ENCODE measurements around the gene CDKL1. TPM values are rescaled to one million over a fixed set of nuclear protein-coding genes. Genes with fewer than 3 reads are reported as not detected.

CDKL1 gene
- total and polyA plus RNA-seq, 2 of the 13 experiments (the other 11 are each of a cell fraction or from before 2014, with no cell fraction given) = 4.4 to 5.1 TPM

DNA sequence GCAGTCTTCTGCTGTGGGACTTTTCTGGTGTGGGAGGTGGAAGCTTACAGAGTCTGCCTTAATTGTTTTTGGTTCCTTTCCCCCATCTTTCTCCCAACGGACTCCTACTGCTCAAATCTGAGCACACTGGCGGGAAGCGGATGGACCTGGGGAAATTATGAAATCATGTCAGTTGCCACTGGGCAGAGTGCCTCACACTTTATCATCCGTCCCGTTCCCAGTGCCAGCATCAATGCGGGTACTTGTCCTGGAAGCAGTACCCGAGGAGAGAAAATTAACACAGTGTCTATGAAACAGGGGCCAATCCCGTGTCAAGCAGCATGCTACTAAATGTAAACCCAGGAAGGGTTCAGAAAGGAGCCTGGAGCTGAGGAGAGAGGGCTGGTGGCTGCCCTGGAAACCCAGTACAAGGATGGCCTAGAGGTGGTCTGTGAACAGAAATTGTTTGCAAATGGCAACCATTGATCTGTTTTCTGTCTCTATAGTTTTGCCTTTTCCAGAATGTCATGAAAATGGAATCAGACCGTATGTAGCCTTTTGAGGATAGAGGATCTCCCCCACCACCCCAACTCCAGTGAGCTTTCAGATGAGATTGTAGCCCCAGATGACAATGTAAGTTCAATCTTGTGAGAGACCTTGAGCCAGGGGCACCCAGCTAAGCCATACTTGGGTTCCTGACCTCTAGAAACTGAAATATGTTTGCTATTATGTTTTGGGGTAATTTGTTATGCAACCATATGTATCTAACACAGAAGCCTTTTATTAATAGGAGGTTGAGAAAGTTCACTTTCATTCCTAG, 908 bp upstream of the CDKL1 start (continued):
- 0 out of 2 replicates have a peak, but pooled peaks have one; percentile 22 for TF ChIP-seq ZMAT3 (CRISPR knock-in tag; conservative IDR thresholded peaks at IDR 0.05)
- no peak for TF ChIP-seq ZSCAN22 (CRISPR knock-in tag; IDR thresholded peaks at IDR 0.05)
- TF ChIP-seq, protein P1, sequence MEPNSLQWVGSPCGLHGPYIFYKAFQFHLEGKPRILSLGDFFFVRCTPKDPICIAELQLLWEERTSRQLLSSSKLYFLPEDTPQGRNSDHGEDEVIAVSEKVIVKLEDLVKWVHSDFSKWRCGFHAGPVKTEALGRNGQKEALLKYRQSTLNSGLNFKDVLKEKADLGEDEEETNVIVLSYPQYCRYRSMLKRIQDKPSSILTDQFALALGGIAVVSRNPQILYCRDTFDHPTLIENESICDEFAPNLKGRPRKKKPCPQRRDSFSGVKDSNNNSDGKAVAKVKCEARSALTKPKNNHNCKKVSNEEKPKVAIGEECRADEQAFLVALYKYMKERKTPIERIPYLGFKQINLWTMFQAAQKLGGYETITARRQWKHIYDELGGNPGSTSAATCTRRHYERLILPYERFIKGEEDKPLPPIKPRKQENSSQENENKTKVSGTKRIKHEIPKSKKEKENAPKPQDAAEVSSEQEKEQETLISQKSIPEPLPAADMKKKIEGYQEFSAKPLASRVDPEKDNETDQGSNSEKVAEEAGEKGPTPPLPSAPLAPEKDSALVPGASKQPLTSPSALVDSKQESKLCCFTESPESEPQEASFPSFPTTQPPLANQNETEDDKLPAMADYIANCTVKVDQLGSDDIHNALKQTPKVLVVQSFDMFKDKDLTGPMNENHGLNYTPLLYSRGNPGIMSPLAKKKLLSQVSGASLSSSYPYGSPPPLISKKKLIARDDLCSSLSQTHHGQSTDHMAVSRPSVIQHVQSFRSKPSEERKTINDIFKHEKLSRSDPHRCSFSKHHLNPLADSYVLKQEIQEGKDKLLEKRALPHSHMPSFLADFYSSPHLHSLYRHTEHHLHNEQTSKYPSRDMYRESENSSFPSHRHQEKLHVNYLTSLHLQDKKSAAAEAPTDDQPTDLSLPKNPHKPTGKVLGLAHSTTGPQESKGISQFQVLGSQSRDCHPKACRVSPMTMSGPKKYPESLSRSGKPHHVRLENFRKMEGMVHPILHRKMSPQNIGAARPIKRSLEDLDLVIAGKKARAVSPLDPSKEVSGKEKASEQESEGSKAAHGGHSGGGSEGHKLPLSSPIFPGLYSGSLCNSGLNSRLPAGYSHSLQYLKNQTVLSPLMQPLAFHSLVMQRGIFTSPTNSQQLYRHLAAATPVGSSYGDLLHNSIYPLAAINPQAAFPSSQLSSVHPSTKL (CRISPR knock-in tag; IDR thresholded peaks at IDR 0.05) = 0 out of 2 replicates have a peak, but pooled peaks have one; percentile 7
- no peak; the same call in 1 of the 2 replicates for TF ChIP-seq DMAP1 (CRISPR knock-in tag; IDR thresholded peaks at IDR 0.05)
- no peak for TF ChIP-seq ZNF644 (CRISPR knock-in tag; IDR thresholded peaks at IDR 0.05; ENCODE audit: low read depth)
- TF ChIP-seq ONECUT2 (CRISPR knock-in tag; IDR thresholded peaks at IDR 0.05) = no peak
- no peak for TF ChIP-seq ZNF503 (CRISPR knock-in tag; IDR thresholded peaks at IDR 0.05)
- TF ChIP-seq, protein P2, sequence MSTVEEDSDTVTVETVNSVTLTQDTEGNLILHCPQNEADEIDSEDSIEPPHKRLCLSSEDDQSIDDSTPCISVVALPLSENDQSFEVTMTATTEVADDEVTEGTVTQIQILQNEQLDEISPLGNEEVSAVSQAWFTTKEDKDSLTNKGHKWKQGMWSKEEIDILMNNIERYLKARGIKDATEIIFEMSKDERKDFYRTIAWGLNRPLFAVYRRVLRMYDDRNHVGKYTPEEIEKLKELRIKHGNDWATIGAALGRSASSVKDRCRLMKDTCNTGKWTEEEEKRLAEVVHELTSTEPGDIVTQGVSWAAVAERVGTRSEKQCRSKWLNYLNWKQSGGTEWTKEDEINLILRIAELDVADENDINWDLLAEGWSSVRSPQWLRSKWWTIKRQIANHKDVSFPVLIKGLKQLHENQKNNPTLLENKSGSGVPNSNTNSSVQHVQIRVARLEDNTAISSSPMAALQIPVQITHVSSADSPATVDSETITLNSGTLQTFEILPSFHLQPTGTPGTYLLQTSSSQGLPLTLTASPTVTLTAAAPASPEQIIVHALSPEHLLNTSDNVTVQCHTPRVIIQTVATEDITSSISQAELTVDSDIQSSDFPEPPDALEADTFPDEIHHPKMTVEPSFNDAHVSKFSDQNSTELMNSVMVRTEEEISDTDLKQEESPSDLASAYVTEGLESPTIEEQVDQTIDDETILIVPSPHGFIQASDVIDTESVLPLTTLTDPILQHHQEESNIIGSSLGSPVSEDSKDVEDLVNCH (CRISPR knock-in tag; IDR thresholded peaks at IDR 0.05) = no peak
- 0 out of 2 replicates have a peak, but pooled peaks have one; percentile 1 for TF ChIP-seq MXD1 (CRISPR knock-in tag; IDR thresholded peaks at IDR 0.05)
- TF ChIP-seq SAP130 (CRISPR knock-in tag; IDR thresholded peaks at IDR 0.05; ENCODE audit: low read depth) = 0 out of 2 replicates have a peak, but pooled peaks have one; percentile 32
- TF ChIP-seq TGIF2 (CRISPR knock-in tag; IDR thresholded peaks at IDR 0.05) = peak; percentile 72
- TF ChIP-seq SMC3 (IDR thresholded peaks at IDR 0.05; ENCODE audit: low read length) = no peak
- TF ChIP-seq ZKSCAN5 (CRISPR knock-in tag; IDR thresholded peaks at IDR 0.05) = no peak
- TF ChIP-seq PREB (CRISPR knock-in tag; IDR thresholded peaks at IDR 0.05) = no peak
- no peak for TF ChIP-seq HNF4G (IDR thresholded peaks at IDR 0.05; ENCODE audit: borderline replicate concordance, low read depth, low read length)
- TF ChIP-seq HNF4G (CRISPR knock-in tag; IDR thresholded peaks at IDR 0.05; ENCODE audit: borderline replicate concordance, low read depth) = no peak
- no peak for TF ChIP-seq PCBP2 (optimal IDR thresholded peaks at IDR 0.05; ENCODE audit: low read depth, low read length, poor library complexity, severe bottlenecking)
- TF ChIP-seq, protein P3, sequence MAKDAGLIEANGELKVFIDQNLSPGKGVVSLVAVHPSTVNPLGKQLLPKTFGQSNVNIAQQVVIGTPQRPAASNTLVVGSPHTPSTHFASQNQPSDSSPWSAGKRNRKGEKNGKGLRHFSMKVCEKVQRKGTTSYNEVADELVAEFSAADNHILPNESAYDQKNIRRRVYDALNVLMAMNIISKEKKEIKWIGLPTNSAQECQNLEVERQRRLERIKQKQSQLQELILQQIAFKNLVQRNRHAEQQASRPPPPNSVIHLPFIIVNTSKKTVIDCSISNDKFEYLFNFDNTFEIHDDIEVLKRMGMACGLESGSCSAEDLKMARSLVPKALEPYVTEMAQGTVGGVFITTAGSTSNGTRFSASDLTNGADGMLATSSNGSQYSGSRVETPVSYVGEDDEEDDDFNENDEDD (CRISPR knock-in tag; IDR thresholded peaks at IDR 0.05; ENCODE audit: borderline replicate concordance) = peak; percentile 45; the same call in 1 of the 2 replicates
